Left kidney (tissue), 2 donors: ENCODE results near the gene GAB2. TPM values are rescaled to one million over a fixed set of nuclear protein-coding genes. Genes with fewer than 3 reads are reported as not detected.
"Not testable (repeated sequence)": the region's sequence is repeated elsewhere in the genome, so short reads cannot be mapped to it uniquely, and the experiment has no call there.

Source experiments
- DNase-seq: peaks from one replicate; pipeline ENCODE4 v3.0.0-alpha.2; 2013
- polyA plus RNA-seq: library from polyadenylated mRNA; unstranded; fragments of 120-200 nt; gene quantifications from one replicate; pipeline ENCODE4 v1.2.1, GENCODE V29; 2013; ENCODE audit not compliant: insufficient read length

Gene GAB2
- polyA plus RNA-seq, 1 donor, result 17.5 TPM

DNA sequence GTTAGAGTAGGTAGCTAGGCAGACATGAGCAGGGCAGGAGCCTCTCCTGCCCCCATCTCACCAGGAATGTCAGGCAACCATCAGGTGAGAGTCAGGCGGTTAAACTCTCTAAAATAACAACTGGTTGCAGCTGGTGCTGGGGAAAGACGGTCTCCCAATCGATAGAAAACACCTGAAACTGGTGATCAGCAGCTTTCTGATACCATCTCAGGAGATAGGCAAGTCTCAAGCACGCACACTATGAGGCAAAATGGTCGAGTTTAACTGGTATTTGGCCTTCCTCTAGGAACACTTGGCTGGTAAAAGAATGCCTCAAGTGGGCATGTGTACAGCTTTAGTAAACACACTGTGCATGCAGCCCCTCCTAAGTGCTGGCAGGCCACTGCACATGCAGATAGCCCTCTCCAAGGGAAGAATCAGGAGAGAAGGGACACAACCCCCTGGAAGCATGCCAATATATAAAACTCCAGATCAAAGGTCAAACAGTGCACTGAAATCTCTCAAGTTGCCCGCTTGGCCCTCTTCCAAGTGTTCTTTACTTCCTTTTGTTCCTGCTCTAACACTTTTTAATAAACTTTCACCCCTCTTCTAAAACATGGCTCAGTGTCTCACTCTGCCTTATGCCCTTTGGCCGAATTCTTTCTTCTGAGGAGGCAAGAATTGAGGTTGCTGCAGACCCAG, 140.2 kb downstream of the GAB2 start:
- DNase-seq, result no peak

- no peak for DNase-seq
These were observed 141.3 kb downstream of the GAB2 start for GRCh38 chr11:78276311-78276710.

DNA sequence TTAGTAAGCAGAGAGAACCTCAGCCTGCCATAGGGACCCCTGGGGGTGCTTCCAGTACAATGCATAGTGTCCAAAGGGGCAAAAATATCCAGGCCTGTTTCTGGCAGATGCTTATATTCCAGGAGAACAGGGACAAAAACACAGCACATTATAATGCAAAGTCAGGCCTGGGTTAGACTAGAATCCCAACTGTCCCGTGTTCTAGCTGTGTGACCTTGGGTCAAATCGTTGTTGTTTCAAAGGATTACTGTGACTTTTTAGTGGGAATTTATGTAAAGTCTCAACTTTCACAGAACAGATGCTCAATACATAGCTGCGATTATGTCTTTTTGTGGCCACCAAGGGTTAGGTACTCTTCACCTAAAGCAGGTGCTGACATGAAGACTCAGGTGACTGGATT, 142.9 kb downstream of the GAB2 start:
- DNase-seq, result no peak

GRCh38 chr11:78272625-78273269, 144.9 kb downstream of the GAB2 start:
- DNase-seq, result not testable (repeated sequence)

GRCh38 chr11:78271801-78272200, 145.8 kb downstream of the GAB2 start:
- DNase-seq, result not testable (repeated sequence)

DNA sequence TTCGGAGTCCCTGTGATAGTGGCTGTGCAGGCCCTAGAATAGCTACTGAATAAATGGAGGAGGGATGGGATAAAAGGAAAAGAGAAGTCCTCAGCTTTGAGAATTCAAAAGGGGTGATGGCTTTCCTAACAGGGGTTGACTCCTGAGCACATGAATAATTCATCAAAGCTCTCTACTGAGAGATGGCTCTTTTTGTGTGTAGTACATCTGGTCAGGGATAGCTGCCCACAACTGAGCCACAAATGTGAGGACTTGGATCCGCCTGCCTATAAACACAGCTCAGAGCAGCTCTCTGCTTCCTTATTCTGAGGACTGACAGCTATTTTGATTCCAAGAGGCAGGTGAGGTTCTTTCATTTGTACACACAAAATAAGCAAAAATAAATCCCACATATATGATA, 146.6 kb downstream of the GAB2 start:
- no peak for DNase-seq

GRCh38 chr11:78269806-78270205, 147.8 kb downstream of the GAB2 start:
- DNase-seq, result no peak

DNA sequence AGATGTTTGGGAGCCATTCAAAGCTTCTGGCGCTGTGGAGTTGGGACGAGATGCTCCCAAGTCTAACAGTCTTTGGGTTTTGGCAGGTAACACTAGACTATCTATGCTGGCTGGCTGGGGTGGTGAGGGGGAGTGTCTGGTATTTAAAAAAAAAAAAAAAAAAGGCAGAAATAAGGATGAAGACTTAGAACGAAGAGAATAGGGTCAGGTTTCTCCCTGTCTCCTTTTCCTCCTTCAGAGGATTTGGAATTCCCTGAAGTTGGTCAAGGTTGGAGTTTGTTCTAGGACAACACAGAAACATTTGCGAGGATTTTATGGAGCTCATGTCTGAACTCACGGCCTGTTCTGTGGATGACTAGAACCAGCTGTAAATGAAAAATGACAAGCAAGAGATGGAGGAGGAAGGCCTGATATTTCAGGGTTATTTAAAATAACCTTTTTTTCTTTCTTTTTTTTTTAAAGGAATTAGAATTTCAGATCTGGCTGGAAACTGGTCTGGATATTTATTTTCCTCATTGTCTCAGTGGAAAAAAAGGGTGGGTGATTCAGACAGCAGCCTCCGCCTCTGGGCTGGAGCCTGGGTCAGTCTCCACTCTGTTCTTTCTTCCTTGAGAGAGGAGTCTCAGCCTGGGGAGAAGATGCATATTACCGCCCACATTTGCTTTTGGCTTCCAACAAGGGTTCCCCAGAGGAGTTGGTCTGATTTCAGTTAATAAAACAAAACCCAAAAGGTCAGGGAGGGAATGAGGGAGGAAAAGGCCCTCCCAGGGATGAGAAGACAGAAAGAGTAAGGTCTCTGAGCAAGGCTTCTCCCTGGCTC, 148.8 kb downstream of the GAB2 start:
- no peak for DNase-seq

GRCh38 chr11:78266451-78266850, 151.2 kb downstream of the GAB2 start:
- no peak for DNase-seq

DNA sequence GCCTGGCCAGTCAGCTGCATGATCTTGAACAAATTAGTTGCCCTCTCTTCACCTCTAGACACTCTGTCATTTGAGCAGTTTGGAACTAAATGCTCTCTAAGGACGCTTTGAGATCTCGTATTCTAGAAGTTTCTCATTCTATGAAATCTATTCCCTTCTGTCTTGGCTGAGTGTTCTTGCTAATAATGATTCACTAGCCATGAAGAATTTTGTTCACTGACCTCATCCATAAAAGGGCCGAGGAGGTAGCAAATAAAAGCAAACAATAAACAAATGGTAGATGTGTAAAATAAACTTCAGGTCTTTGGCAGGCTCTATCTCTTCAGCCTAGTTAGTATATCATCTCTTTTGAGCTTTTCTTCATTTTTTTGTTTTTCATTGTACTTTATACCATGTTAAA, 152.3 kb downstream of the GAB2 start:
- no peak for DNase-seq

DNA sequence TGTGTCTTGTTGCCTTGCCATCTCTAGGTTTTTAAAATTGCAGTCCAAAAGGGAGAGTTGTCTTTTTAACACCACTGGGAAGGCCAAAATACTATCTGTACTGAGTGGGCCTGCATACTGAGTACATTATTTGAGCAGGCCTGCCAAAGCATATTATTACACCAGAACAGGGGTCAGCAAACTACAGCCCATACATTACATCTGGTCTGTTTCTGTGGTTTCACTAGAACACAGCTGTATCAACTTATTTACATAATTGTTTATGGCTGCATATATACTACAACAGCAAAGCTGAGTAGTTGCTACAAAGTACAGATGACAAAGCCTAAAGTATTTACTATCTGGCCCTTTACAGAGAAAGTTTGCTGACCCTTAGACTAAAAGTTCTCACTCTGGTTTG, 154.9 kb downstream of the GAB2 start:
- no peak for DNase-seq

- no peak for DNase-seq
These were observed 155.4 kb downstream of the GAB2 start for GRCh38 chr11:78262238-78262637.

DNA sequence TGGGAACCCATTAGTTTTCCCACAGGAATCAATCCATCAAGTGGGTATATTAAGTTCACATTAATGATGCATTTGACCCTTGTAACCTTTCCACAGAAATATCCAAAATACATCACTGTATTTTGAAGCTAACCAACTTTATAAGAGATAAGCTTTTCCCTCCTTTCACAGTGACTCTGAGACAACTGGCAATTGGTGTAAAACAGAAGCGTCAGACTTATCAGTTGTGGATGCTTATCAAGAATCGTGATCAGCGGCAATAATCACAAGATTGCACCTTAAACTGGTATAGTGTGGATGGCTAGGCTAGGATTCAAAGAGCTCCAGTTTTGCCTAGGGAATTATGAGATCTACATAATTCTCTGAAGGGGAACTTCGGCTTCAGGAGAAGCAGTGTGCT, 155.8 kb downstream of the GAB2 start:
- DNase-seq, result no peak

DNA sequence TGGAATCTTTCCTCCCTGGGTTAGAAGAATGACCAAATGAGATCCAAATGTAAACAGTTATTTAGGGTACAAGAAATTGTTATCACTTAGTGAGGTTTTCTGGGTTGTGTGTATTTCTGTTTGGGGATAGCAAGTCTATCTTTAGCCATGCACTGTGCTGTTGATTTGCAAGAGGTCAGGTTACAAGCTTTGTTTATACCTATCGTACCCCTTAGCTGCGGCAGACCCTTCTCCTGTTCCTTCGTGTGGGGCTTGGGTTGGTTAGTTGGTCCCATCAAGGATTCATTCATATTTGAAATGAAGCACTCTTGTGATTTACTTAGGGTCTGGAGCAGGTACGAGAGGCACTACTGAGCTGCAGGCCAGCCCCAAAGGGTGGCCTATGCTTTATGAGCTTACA, 156.3 kb downstream of the GAB2 start:
- no peak for DNase-seq

- no peak for DNase-seq
These were observed 157.7 kb downstream of the GAB2 start for GRCh38 chr11:78259777-78260487.

- no peak for DNase-seq
These were observed 160.0 kb downstream of the GAB2 start for GRCh38 chr11:78257654-78258053.

- DNase-seq, result no peak
These were observed 160.7 kb downstream of the GAB2 start for GRCh38 chr11:78256962-78257361.

- DNase-seq, result no peak
These were observed 161.7 kb downstream of the GAB2 start for GRCh38 chr11:78255919-78256318.

DNA sequence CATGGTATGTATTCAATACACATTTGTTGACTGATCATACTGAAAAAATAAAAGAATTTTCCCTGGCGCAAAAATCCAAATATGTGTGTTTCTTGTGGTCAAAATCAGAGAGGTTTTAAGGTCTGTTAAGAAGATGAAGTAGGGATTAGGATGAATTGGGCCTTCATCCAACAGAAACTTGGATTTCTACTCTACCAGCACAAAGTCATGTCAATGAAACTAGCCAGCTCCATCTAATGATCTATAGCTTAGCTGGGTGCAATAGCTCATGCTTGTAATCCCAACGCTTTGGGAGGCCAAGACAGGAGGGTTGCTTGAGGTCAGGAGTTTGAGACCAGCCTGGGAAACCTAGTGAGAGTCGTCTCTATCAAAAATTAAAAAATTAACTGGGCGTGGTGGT, 163.4 kb downstream of the GAB2 start:
- no peak for DNase-seq

GRCh38 chr11:78253797-78254196, 163.8 kb downstream of the GAB2 start:
- DNase-seq, result no peak

GRCh38 chr11:78251083-78251775, 166.4 kb downstream of the GAB2 start:
- no peak for DNase-seq

- DNase-seq, result no peak
These were observed 167.5 kb downstream of the GAB2 start for GRCh38 chr11:78250099-78250498.
